ENCODE results near the gene FLT3LG. TPM values are rescaled to one million over a fixed set of nuclear protein-coding genes. Genes with fewer than 3 reads are reported as not detected.
A peak's percentile ranks its signal among the peaks of the same experiment; 100 is the strongest.

The FLT3LG gene
- total RNA-seq, 1 donor = 4.3 TPM

- no peak for DNase-seq (ENCODE audit: insufficient read length, low spot score, missing footprints)
- peak overlapping the region; percentile 93 for H2AFZ ChIP-seq (ENCODE audit: low read length)
- H4K20me1 ChIP-seq (ENCODE audit: insufficient read depth, low read length) = no peaks in the 10 kb centered on the region
- H3K36me3 ChIP-seq (ENCODE audit: insufficient read depth, low read length) = peaks cover under 1% of the 10 kb centered on the region
- peaks cover 27% of the 10 kb centered on the region for H3K4me1 ChIP-seq (ENCODE audit: insufficient read depth, low read length)
- H3K4me2 ChIP-seq (ENCODE audit: insufficient read depth, low read length) = peak overlapping the region; percentile 98
- H3K79me2 ChIP-seq (ENCODE audit: insufficient read depth, low read length) = peaks cover 27% of the 10 kb centered on the region
- H3K9me3 ChIP-seq (ENCODE audit: low read depth, low read length) = no peaks in the 10 kb centered on the region
- TF ChIP-seq, protein P1, sequence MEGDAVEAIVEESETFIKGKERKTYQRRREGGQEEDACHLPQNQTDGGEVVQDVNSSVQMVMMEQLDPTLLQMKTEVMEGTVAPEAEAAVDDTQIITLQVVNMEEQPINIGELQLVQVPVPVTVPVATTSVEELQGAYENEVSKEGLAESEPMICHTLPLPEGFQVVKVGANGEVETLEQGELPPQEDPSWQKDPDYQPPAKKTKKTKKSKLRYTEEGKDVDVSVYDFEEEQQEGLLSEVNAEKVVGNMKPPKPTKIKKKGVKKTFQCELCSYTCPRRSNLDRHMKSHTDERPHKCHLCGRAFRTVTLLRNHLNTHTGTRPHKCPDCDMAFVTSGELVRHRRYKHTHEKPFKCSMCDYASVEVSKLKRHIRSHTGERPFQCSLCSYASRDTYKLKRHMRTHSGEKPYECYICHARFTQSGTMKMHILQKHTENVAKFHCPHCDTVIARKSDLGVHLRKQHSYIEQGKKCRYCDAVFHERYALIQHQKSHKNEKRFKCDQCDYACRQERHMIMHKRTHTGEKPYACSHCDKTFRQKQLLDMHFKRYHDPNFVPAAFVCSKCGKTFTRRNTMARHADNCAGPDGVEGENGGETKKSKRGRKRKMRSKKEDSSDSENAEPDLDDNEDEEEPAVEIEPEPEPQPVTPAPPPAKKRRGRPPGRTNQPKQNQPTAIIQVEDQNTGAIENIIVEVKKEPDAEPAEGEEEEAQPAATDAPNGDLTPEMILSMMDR (IDR thresholded peaks at IDR 0.05; ENCODE audit: extremely low read depth, low read depth, low read length) = no peak
- H3K27ac ChIP-seq (ENCODE audit: low read depth, low read length) = peak overlapping the region; percentile 98
- no peaks in the 10 kb centered on the region for H3K27me3 ChIP-seq (ENCODE audit: insufficient read depth, low read length)
- H3K4me3 ChIP-seq (ENCODE audit: insufficient read depth, low read length) = peak overlapping the region; percentile 87
Measured at GRCh38 chr19:49453757-49454240, 20.2 kb upstream of the FLT3LG start.

- no peaks in the 10 kb centered on the region for H3K27me3 ChIP-seq (ENCODE audit: insufficient read depth, low read length)
- peaks cover 18% of the 10 kb centered on the region for H3K79me2 ChIP-seq (ENCODE audit: insufficient read depth, low read length)
- no peak overlapping the region for H3K4me3 ChIP-seq (ENCODE audit: insufficient read depth, low read length)
- H4K20me1 ChIP-seq (ENCODE audit: insufficient read depth, low read length) = no peaks in the 10 kb centered on the region
- DNase-seq (ENCODE audit: insufficient read length, low spot score, missing footprints) = no peak
- H3K9me3 ChIP-seq (ENCODE audit: low read depth, low read length) = no peaks in the 10 kb centered on the region
- TF ChIP-seq, protein P1 (IDR thresholded peaks at IDR 0.05; ENCODE audit: extremely low read depth, low read depth, low read length) = no peak
- H3K4me2 ChIP-seq (ENCODE audit: insufficient read depth, low read length) = no peak overlapping the region
- H3K27ac ChIP-seq (ENCODE audit: low read depth, low read length) = peak overlapping the region; percentile 46
- no peaks in the 10 kb centered on the region for H3K36me3 ChIP-seq (ENCODE audit: insufficient read depth, low read length)
- no peak overlapping the region for H2AFZ ChIP-seq (ENCODE audit: low read length)
- peaks cover 23% of the 10 kb centered on the region for H3K4me1 ChIP-seq (ENCODE audit: insufficient read depth, low read length)
Measured at GRCh38 chr19:49455773-49456172, 18.2 kb upstream of the FLT3LG start.

GRCh38 chr19:49456326-49456725, 17.7 kb upstream of the FLT3LG start:
- no peak overlapping the region for H3K4me2 ChIP-seq (ENCODE audit: insufficient read depth, low read length)
- H4K20me1 ChIP-seq (ENCODE audit: insufficient read depth, low read length) = no peaks in the 10 kb centered on the region
- peaks cover 14% of the 10 kb centered on the region for H3K79me2 ChIP-seq (ENCODE audit: insufficient read depth, low read length)
- H3K27me3 ChIP-seq (ENCODE audit: insufficient read depth, low read length) = no peaks in the 10 kb centered on the region
- no peak overlapping the region for H3K4me3 ChIP-seq (ENCODE audit: insufficient read depth, low read length)
- H2AFZ ChIP-seq (ENCODE audit: low read length) = peak overlapping the region; percentile 11
- peak overlapping the region; percentile 46 for H3K27ac ChIP-seq (ENCODE audit: low read depth, low read length)
- peaks cover 22% of the 10 kb centered on the region for H3K4me1 ChIP-seq (ENCODE audit: insufficient read depth, low read length)
- H3K36me3 ChIP-seq (ENCODE audit: insufficient read depth, low read length) = no peaks in the 10 kb centered on the region
- peak; percentile 18 for DNase-seq (ENCODE audit: insufficient read length, low spot score, missing footprints)
- H3K9me3 ChIP-seq (ENCODE audit: low read depth, low read length) = no peaks in the 10 kb centered on the region
- TF ChIP-seq, protein P1 (IDR thresholded peaks at IDR 0.05; ENCODE audit: extremely low read depth, low read depth, low read length) = no peak

DNA sequence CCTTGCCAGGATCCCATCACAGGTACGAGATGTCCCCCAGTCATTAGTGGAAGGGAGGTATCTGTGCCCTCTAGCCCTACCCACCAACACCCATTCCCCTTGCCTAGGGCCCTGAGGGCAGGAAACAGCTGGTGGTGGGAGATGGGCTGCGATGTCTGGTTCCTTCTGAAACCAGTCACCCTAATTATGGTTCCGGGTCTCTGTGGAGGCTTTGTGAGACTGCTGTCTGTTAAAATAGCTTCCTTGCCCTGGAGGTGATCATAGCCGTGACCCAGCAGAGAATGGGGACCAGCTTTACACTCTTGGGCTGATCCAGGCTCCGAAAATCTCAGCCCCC, 15.5 kb upstream of the FLT3LG start:
- H3K4me3 ChIP-seq (ENCODE audit: insufficient read depth, low read length) = no peak overlapping the region
- H3K36me3 ChIP-seq (ENCODE audit: insufficient read depth, low read length) = no peaks in the 10 kb centered on the region
- H3K27me3 ChIP-seq (ENCODE audit: insufficient read depth, low read length) = no peaks in the 10 kb centered on the region
- TF ChIP-seq, protein P1 (IDR thresholded peaks at IDR 0.05; ENCODE audit: extremely low read depth, low read depth, low read length) = no peak
- H3K4me1 ChIP-seq (ENCODE audit: insufficient read depth, low read length) = peaks cover 21% of the 10 kb centered on the region
- H3K9me3 ChIP-seq (ENCODE audit: low read depth, low read length) = no peaks in the 10 kb centered on the region
- H3K27ac ChIP-seq (ENCODE audit: low read depth, low read length) = peak overlapping the region; percentile 78
- H2AFZ ChIP-seq (ENCODE audit: low read length) = peak overlapping the region; percentile 92
- no peaks in the 10 kb centered on the region for H4K20me1 ChIP-seq (ENCODE audit: insufficient read depth, low read length)
- H3K4me2 ChIP-seq (ENCODE audit: insufficient read depth, low read length) = peak overlapping the region; percentile 35
- peaks cover 11% of the 10 kb centered on the region for H3K79me2 ChIP-seq (ENCODE audit: insufficient read depth, low read length)
- no peak for DNase-seq (ENCODE audit: insufficient read length, low spot score, missing footprints)
